ENCODE measurements around the gene SLC11A2. TPM values are rescaled to one million over a fixed set of nuclear protein-coding genes. Genes with fewer than 3 reads are reported as not detected.

Gene SLC11A2
- total and polyA plus RNA-seq, 2 of the 8 experiments (the other 6 are each of a cell fraction or from before 2014, with no cell fraction given), result 55.0 to 61.5 TPM

GRCh38 chr12:51033048-51033447 lies 6.9 kb upstream of the SLC11A2 start:
- FAIRE-seq (no peak), DNase-seq (ENCODE audit: low read depth in 1 of 2, low spot score in 2 of 2) (no peak)
- Histone ChIP-seq H3K18ac (ENCODE audit: extremely low read depth, low read length) (no peak overlapping the region), H2BK120ac (replicated peaks; ENCODE audit: low read depth, low read length) (no peak overlapping the region), H2BK5ac (ENCODE audit: low read depth, low read length) (no peak overlapping the region), H2BK15ac (ENCODE audit: low read length) (no peak overlapping the region), H3K14ac (ENCODE audit: insufficient read length) (no peak overlapping the region), H3K56ac (replicated peaks; ENCODE audit: insufficient read length, low read depth, low read length) (no peak overlapping the region), H4K20me1 (replicated peaks in 1 of 2; ENCODE audit: control insufficient read depth in 1 of 2, insufficient read depth in 2 of 2, low read length in 2 of 2) (no peaks in the 10 kb centered on the region), H4K8ac (ENCODE audit: extremely low read depth, insufficient read depth, low read length) (no peak overlapping the region), H3K23ac (ENCODE audit: insufficient read length) (no peak overlapping the region), H3K23me2 (ENCODE audit: low read depth, low read length) (no peaks in the 10 kb centered on the region; the same call in 1 of the 2 replicates), H2AFZ (ENCODE audit: low read length) (no peak overlapping the region), H3K4me1 (replicated peaks in 1 of 4; ENCODE audit: control insufficient read depth in 3 of 4, insufficient read depth in 4 of 4, low read length in 3 of 4) (peaks cover 0 to 4% (median 0%) of the 10 kb centered on the region in 4 experiments; a peak in 1 of 7 replicates), H3K4me3 (ENCODE audit: extremely low read depth in 1 of 4, insufficient read depth in 2 of 4, low read depth in 3 of 4, low read length in 4 of 4) (no peak overlapping the region), H3K79me2 (ENCODE audit: control insufficient read depth in 1 of 2, insufficient read depth in 2 of 2, low read length in 2 of 2) (no peaks in the 10 kb centered on the region), H3K27ac (ENCODE audit: low read depth, low read length) (no peak overlapping the region), H2BK12ac (ENCODE audit: low read depth, low read length) (no peak overlapping the region), H4K5ac (ENCODE audit: insufficient read length, low read depth, low read length) (no peak overlapping the region), H2BK20ac (ENCODE audit: low read length) (no peak overlapping the region), H2AK5ac (ENCODE audit: low read depth, low read length) (no peak overlapping the region), H3K4me2 (ENCODE audit: insufficient read depth in 1 of 2, low read depth in 2 of 2, low read length in 2 of 2) (no peak overlapping the region), H3K4ac (replicated peaks; ENCODE audit: insufficient read length, low read depth, low read length) (no peak overlapping the region), H3K9me3 (ENCODE audit: insufficient read depth in 2 of 2, low read depth in 1 of 2, low read length in 1 of 2) (no peaks in the 10 kb centered on the region), H3K79me1 (ENCODE audit: low read depth, low read length) (no peaks in the 10 kb centered on the region), H4K91ac (replicated peaks; ENCODE audit: insufficient read length, low read length) (no peak overlapping the region), H3K9ac (replicated peaks in 1 of 4; ENCODE audit: extremely low read depth in 1 of 4, low read depth in 3 of 4, low read length in 3 of 4) (no peak overlapping the region), H3K36me3 (ENCODE audit: control insufficient read depth in 2 of 4, insufficient read depth in 4 of 4, low read length in 3 of 4) (no peaks in the 10 kb centered on the region), H3K27me3 (replicated peaks in 1 of 4; ENCODE audit: control insufficient read depth in 3 of 4, extremely low read depth in 1 of 4, insufficient read depth in 3 of 4, low read length in 3 of 4) (no peaks in the 10 kb centered on the region; a peak in 1 of 7 replicates)
- POLR2A ChIA-PET (ENCODE audit: partially characterized antibody), result interaction anchor here (0.6 to 1.7 kb wide), 3 partner anchors 190 to 270 kb away, joined by 3 to 4 read pairs (median 3); partner anchors contain the start of gene TMPRSS12
- CTCF ChIA-PET (ENCODE audit: partially characterized antibody), result interaction anchor here (0.6 to 1.5 kb wide), 5 partner anchors 14 to 840 kb away, joined by 3 to 6 read pairs (median 4); no protein-coding TSS in a partner anchor
- 85% methylated on average over 2 of the region's 2 CpGs; no CpG with 5 or more reads in 1 of the 2 experiments for WGBS, 2 experiments (ENCODE audit: extremely low coverage in 1 of 2, insufficient coverage in 1 of 2, insufficient read length in 1 of 2, insufficient replicate concordance in 2 of 2, low coverage in 1 of 2, low lambda C conversion rate in 2 of 2, missing lambda C conversion rate in 1 of 2)
- no peak for TF ChIP-seq CHD2 (IDR thresholded peaks at IDR 0.05; ENCODE audit: low read length)
- TF ChIP-seq SUZ12 (IDR thresholded peaks at IDR 0.05; ENCODE audit: low read length), result no peak
- TF ChIP-seq SP2 (IDR thresholded peaks at IDR 0.05; ENCODE audit: low read length), result no peak
- TF ChIP-seq SIN3A (conservative IDR thresholded peaks at IDR 0.05 in 1 of 2, IDR thresholded peaks at IDR 0.05 in 1 of 2; ENCODE audit: low read depth in 1 of 2, low read length in 2 of 2), result no peak
- no peak for TF ChIP-seq SIRT6 (IDR thresholded peaks at IDR 0.05; ENCODE audit: low read length)
- TF ChIP-seq, protein P1, sequence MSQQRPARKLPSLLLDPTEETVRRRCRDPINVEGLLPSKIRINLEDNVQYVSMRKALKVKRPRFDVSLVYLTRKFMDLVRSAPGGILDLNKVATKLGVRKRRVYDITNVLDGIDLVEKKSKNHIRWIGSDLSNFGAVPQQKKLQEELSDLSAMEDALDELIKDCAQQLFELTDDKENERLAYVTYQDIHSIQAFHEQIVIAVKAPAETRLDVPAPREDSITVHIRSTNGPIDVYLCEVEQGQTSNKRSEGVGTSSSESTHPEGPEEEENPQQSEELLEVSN (IDR thresholded peaks at IDR 0.05), result no peak
- TF ChIP-seq ZNF274 (IDR thresholded peaks at IDR 0.05; ENCODE audit: borderline replicate concordance, extremely low read depth, low read length), result no peak
- no peak for TF ChIP-seq PHF8 (conservative IDR thresholded peaks at IDR 0.05; ENCODE audit: low read depth, low read length)
- TF ChIP-seq ATF2 (IDR thresholded peaks at IDR 0.05; ENCODE audit: low read length), result no peak
- TF ChIP-seq CEBPB (IDR thresholded peaks at IDR 0.05; ENCODE audit: low read depth, low read length), result no peak
- no peak for TF ChIP-seq RNF2 (IDR thresholded peaks at IDR 0.05; ENCODE audit: borderline replicate concordance, low read depth, low read length, missing control alignments, poor library complexity, severe bottlenecking)

All from H1 (cell line).